ENCODE data around the gene KRT33A.
"Not testable (repeated sequence)": the region's sequence is repeated elsewhere in the genome, so short reads cannot be mapped to it uniquely, and the experiment has no call there.

KRT33A gene

DNA sequence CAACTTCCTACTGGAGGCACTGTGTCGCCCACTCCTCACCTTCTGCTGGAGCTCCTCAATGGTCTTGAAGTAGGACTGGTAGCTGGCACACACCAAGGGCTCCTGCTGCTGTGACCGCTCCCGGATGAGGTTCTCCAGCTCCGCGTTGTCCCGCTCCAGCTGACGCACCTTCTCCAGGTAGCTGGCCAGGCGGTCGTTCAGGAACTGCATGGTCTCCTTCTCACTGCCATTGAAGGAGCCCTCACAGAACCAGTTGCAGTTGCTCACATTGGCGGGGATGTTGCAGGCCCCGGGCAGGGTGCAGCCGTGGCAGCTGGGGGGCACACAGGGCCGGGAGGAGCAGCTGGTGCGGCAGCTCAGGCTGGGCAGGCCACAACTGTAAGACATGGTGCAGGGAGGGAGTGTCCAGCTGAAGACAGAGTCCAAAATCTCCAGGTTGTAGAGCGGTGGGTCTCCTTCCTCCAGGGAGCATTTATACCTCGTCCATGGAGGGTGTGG lies at the start of gene KRT33A:
TSS of gene KRT33A (minus strand) at position 448 of the 498 bp plus-strand sequence. CDS start at position 387, 61 bp downstream.
- not testable (repeated sequence) for DNase-seq

DNA sequence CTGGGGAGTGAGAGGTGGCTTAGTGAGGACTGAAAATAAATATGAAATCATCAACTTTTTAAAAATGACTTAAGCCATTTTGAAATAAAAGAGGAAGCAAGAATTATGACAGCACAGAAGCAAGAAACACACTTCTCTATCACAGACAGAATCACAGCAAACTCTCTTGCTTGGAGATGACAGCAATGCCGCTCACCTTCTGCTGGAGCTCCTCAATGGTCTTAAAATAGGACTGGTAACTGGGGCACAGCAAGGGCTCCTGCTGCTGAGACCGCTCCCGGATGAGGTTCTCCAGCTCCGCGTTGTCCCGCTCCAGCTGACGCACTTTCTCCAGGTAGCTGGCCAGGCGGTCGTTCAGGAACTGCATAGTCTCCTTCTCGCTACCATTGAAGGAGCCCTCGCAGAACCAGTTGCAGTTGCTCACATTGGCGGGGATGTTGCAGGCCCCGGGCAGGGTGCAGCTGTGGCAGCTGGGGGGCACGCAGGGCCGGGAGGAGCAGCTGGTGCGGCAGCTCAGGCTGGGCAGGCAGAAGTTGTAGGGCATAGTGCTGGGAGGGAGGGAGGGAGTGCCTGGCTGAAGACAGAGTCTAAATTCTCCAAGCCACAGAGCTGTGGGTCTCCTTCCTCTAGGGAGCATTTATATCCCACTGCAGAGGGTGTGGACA lies 46.5 kb upstream of the KRT33A start, which contains the start of gene KRT31:
TSS of gene KRT31 (minus strand) at position 613 of the 665 bp plus-strand sequence. CDS start at position 544, 69 bp downstream.
- DNase-seq: peak; percentile 52

DNA sequence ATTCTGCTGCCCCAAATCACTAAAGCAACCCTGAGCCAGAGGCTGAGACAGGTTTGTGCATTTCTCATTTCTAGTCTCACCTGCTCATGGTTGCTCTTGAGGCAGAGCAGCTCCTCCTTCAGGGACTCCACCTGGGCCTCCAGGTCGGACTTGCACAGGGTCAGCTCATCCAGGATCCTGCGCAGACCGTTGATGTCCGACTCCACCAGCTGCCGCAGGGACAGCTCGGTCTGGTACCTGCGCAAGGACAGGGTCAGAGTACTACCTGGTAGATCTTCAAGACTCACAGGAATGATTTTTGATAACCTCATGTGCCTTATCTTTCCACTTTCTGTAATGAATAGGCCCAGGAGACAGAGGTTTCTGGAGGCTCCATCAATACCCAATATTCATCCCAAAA lies 45.7 kb upstream of the KRT33A start:
- no peak for DNase-seq

GRCh38 chr17:41395611-41396010 lies 45.0 kb upstream of the KRT33A start:
- DNase-seq: no peak

- DNase-seq: not testable (repeated sequence)
These were observed 44.4 kb upstream of the KRT33A start for GRCh38 chr17:41395044-41395443.

GRCh38 chr17:41394254-41394996 lies 43.8 kb upstream of the KRT33A start:
- no peak for DNase-seq

DNA sequence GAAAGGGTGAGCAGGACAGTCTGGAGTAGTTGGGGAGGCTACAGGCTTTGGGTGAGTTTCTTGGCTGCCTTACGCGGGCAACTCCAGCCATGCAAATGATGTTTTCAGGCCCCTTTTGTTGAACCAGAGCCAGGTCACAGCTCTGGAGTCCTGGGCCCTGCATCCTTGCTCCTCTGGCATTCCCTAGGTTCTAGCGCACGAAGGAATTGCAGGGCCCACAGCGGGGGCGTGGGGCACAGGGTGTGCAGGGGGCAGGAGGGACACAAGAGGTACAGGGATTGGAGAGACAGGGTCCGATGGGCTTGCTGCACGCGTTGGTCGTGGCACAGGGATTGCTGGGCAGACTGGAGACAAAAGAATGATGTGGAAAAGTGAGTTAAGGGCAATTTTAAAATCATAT lies 43.2 kb upstream of the KRT33A start:
- no peak for DNase-seq

DNA sequence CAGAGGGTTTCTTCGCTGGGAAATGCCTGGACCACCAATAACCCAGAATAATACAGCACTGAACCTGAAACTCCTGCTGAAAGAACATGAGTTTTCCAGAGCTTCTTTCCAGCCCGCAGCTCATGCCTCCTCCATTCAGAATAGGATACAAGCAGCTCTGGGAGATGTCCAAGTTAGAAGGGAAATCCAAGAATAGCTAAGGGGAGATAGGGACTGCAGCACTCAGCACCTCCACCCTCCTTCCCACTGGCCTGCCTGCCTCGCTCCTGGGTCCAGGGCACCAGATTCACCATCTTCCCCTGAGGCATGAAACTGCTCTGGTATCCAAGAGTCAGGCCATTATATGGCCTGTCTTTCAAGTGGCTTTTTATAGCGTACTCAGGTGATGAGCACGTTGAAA lies 42.7 kb upstream of the KRT33A start:
- DNase-seq: no peak

- DNase-seq: no peak
These were observed 41.6 kb upstream of the KRT33A start for GRCh38 chr17:41392278-41392677.

DNA sequence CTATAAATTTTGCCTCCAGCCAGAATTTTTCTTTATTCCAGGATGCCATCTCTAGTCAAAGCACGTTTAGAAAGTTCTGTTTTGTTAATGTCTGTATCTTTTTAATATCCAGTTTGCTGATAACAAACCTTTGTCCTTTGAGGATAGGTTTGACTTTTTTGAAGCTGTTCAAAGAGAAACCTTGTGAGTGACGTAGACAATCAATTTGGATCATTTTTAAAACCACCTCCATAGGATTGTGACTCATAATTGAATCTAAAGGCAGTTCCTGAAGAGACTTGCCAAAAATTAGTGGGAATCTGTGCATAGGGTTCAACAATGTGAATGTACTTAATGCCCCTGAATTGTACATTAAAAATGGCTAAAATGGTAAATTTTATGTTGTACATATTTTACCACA lies 40.9 kb upstream of the KRT33A start:
- DNase-seq: no peak

- DNase-seq: no peak
These were observed 39.8 kb upstream of the KRT33A start for GRCh38 chr17:41390411-41390938.

- DNase-seq: no peak
These were observed 37.0 kb upstream of the KRT33A start for GRCh38 chr17:41387670-41388069.

GRCh38 chr17:41386227-41386626 lies 35.6 kb upstream of the KRT33A start:
- DNase-seq: no peak

DNA sequence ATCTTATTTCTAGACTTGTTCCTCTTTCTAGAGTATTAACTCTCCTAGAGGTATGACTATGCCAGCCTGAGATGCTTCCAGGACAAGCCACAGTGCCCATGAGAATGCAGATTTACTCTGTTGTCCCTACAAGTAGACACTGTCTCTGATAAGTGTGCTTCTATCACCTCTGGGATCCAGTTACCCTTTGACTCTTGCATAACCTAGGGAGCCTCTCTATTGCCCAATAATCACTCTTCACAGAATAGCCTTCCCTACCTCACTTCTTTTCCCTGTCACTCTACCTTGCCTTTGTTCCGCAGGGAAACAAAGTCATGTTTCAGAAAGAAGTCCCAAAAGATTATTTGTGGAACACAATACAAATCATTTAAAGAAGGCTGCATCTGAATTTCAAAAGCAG lies 33.1 kb upstream of the KRT33A start:
- DNase-seq: no peak

GRCh38 chr17:41382394-41382793 lies 31.8 kb upstream of the KRT33A start:
- DNase-seq: no peak

DNA sequence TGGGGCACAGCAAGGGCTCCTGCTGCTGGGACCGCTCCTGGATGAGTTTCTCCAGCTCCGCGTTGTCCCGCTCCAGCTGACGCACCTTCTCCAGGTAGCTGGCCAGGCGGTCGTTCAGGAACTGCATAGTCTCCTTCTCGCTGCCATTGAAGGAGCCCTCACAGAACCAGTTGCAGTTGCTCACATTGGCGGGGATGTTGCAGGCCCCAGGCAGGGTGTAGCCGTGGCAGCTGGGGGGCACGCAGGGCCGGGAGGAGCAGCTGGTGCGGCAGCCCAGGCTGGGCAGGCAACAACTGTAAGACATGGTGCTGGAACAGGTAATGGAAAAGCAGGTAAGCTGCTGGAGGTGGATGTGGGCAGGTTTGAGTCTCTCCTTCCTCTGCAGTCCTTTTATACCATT lies 31.3 kb upstream of the KRT33A start, which contains the start of gene KRT34:
TSS of gene KRT34 (minus strand) at position 364 of the 400 bp plus-strand sequence. CDS start at position 304, 60 bp downstream.
- not testable (repeated sequence) for DNase-seq

- DNase-seq: not testable (repeated sequence)
These were observed 29.5 kb upstream of the KRT33A start for GRCh38 chr17:41380091-41380490.

GRCh38 chr17:41377546-41377945 lies 26.9 kb upstream of the KRT33A start:
- no peak for DNase-seq

GRCh38 chr17:41369713-41370112 lies 19.1 kb upstream of the KRT33A start, which contains the start of gene KRT33B:
Gene KRT33B (minus strand): TSS chr17:41369813. CDS start chr17:41369750, 63 bp downstream.
- DNase-seq: no peak

- no peak for DNase-seq
These were observed 18.4 kb upstream of the KRT33A start for GRCh38 chr17:41369023-41369422.

DNA sequence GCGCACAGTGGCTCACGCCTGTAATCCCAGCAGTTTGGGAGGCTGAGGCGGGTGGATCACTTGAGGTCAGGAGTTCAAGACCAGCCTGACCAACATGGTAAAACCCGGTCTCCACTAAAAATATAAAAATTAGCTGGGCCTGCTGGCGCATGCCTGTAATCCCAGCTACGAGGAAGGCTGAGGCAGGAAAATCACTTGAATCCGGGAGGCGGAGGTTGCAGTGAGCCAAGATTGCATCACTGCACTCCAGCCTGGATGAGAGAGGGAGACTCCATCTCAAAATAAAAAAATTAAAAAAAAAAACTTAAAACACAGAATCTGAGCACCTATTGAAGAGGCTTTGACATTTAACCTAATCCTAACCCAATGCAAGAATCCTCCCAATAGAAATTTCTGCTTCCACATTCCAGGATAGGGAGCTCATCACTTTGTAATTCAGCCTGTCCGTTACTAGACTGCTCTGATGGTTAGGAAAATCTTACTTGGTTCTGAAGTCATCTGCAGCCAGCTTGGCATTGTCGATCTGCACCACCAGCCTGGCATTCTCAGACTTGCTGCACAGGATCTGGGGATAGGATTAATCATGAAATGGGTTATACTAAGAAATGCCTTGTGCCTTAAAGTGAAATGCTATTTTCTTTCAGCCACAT lies 16.9 kb upstream of the KRT33A start:
- no peak for DNase-seq

GRCh38 chr17:41366070-41366469 lies 15.4 kb upstream of the KRT33A start:
- DNase-seq: no peak

- DNase-seq: no peak
These were observed 13.3 kb upstream of the KRT33A start for GRCh38 chr17:41363881-41364280.

Measured in suppressor macrophage treated with lipopolysaccharide for 4 hours (primary cell).